Upper lobe of right lung (tissue), 1 donor: Measurements from ENCODE around the gene SLC7A14. TPM values are rescaled to one million over a fixed set of nuclear protein-coding genes. Genes with fewer than 3 reads are reported as not detected.

Source experiments
- ATAC-seq: fragments of 200-7000 bp; cut with Tn5 transposase; one replicate; pipeline ENCODE4 v1.9.1; 2020; ENCODE audit warnings: mild to moderate bottlenecking, moderate library complexity
- DNase-seq: peaks from one replicate; pipeline ENCODE4 v3.0.0-alpha.2; 2020
- H3K27ac ChIP-seq: fragments of 200-600 bp; one replicate; pipeline ENCODE4 v1.8.0; 2022
- H3K27me3 ChIP-seq: fragments of 200-600 bp; one replicate; pipeline ENCODE4 v1.8.0; 2022; ENCODE audit warnings: mild to moderate bottlenecking
- H3K36me3 ChIP-seq: fragments of 200-600 bp; one replicate; pipeline ENCODE4 v1.8.0; 2022
- H3K4me1 ChIP-seq: fragments of 200-600 bp; one replicate; pipeline ENCODE4 v1.8.0; 2022
- H3K4me3 ChIP-seq: fragments of 200-600 bp; one replicate; pipeline ENCODE4 v1.8.0; 2022; ENCODE audit warnings: mild to moderate bottlenecking
- H3K9me3 ChIP-seq: fragments of 200-600 bp; one replicate; pipeline ENCODE4 v1.8.0; 2022
- CTCF ChIP-seq: fragments of 200-600 bp; IDR thresholded peaks from one replicate; pipeline ENCODE4 v1.8.0; 2022; ENCODE audit warnings: antibody characterized with exemption
- intact Hi-C: fragments of 100-400 bp; cut with DNase I; formaldehyde crosslinking; loops from one replicate; pipeline ENCODE4 v1.11.0; 2022
- total RNA-seq: library from RNA; stranded (reverse); fragmentation: NEBNext Ultra II Directional; extraction: Animal tissue kit (Norgen Biotek cat#: 25700); gene quantifications from one replicate; pipeline ENCODE4 v1.2.1, GENCODE V29; 2021
- donor health status: DM: no; HTN: yes; CAD: no; lungs with severe emphysema.

Gene SLC7A14
- total RNA-seq, 1 donor from 2014 or later = not detected

- Histone ChIP-seq H3K27me3 (no peaks in the 10 kb centered on the region), H3K36me3 (no peaks in the 10 kb centered on the region), H3K4me3 (no peak overlapping the region), H3K4me1 (no peaks in the 10 kb centered on the region), H3K27ac (no peak overlapping the region), H3K9me3 (no peaks in the 10 kb centered on the region)
- ATAC-seq (no peak), DNase-seq (no peak)
- no peak for TF ChIP-seq CTCF
- intact Hi-C loops = no loop called here
These were observed 79.3 kb downstream of the SLC7A14 start for GRCh38 chr3:170506556-170506955.

GRCh38 chr3:170502297-170502696 lies 83.6 kb downstream of the SLC7A14 start:
- H3K9me3 ChIP-seq = no peaks in the 10 kb centered on the region
- DNase-seq (no peak), ATAC-seq (no peak)
- H3K4me1 ChIP-seq = no peaks in the 10 kb centered on the region
- H3K4me3 ChIP-seq = no peak overlapping the region
- no peak overlapping the region for H3K27ac ChIP-seq
- TF ChIP-seq CTCF = no peak
- intact Hi-C loops = no loop called here
- no peaks in the 10 kb centered on the region for H3K27me3 ChIP-seq
- H3K36me3 ChIP-seq = no peaks in the 10 kb centered on the region

GRCh38 chr3:170500995-170501394 lies 84.9 kb downstream of the SLC7A14 start:
- H3K4me1 ChIP-seq = no peaks in the 10 kb centered on the region

GRCh38 chr3:170500462-170500861 lies 85.4 kb downstream of the SLC7A14 start:
- intact Hi-C loops = no loop called here
- no peak for ATAC-seq

More at GRCh38 chr3:170500995-170501394, 84.9 kb downstream of the SLC7A14 start:
- DNase-seq (no peak), ATAC-seq (no peak)
- Histone ChIP-seq H3K27ac (no peak overlapping the region), H3K9me3 (no peaks in the 10 kb centered on the region), H3K36me3 (no peaks in the 10 kb centered on the region), H3K4me3 (no peak overlapping the region), H3K27me3 (no peaks in the 10 kb centered on the region)
- intact Hi-C loops = no loop called here
- TF ChIP-seq CTCF = no peak

GRCh38 chr3:170499562-170500156 lies 86.2 kb downstream of the SLC7A14 start:
- Histone ChIP-seq H3K4me1 (no peaks in the 10 kb centered on the region), H3K27ac (no peak overlapping the region), H3K9me3 (no peaks in the 10 kb centered on the region), H3K36me3 (no peaks in the 10 kb centered on the region), H3K4me3 (no peak overlapping the region), H3K27me3 (no peaks in the 10 kb centered on the region)
- intact Hi-C loops = no loop called here
- no peak for DNase-seq
- peak; percentile 45 for TF ChIP-seq CTCF
- peak; percentile 36 for ATAC-seq

More at GRCh38 chr3:170500462-170500861, 85.4 kb downstream of the SLC7A14 start:
- no peak overlapping the region for H3K27ac ChIP-seq
- no peak overlapping the region for H3K4me3 ChIP-seq
- no peaks in the 10 kb centered on the region for H3K4me1 ChIP-seq
- H3K9me3 ChIP-seq = no peaks in the 10 kb centered on the region
- DNase-seq = no peak
- no peak for TF ChIP-seq CTCF
- H3K36me3 ChIP-seq = no peaks in the 10 kb centered on the region
- no peaks in the 10 kb centered on the region for H3K27me3 ChIP-seq
